Stimulated activated CD8-positive, alpha-beta memory T cell treated with anti-CD3 and anti-CD28 coated beads, Interleukin-4, amount 100 ng/mL, for 1 hour (primary cell): ENCODE results near the gene MRPS16.

Experiments used
- DNase-seq, 2 donors: peaks; one replicate each; pipeline ENCODE4 v3.0.0-alpha.2; 2020; ENCODE audit warnings: low read depth in 2 of 2, low spot score in 1 of 2

The MRPS16 gene

DNA sequence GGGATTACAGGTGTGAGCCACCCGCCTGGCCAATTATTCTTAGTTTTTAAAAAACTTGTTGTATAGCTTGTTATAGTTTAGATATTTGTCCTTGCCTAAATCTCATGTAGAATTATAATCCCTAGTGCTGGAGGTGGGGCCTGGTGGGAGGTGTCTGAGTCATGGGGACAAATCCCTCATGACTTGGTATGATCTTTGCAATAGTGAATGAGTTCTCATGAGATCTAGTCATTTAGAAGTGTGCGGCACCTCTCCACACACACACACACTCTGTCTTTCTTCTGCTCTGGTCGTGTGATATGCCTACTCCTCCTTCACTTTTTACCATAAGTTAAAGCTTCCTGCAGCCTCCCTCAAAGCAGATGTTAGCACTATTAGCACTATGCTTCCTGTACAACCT, 47.4 kb downstream of the MRPS16 start:
- no peak for DNase-seq
